Left hindlimb (tissue), 1 donor: ENCODE results near the gene SEPHS1.
"Not testable (repeated sequence)": the region's sequence is repeated elsewhere in the genome, so short reads cannot be mapped to it uniquely, and the experiment has no call there.

Source experiments
- DNase-seq: peaks from one replicate; pipeline ENCODE4 v3.0.0-alpha.2; 2018

SEPHS1 gene

DNA sequence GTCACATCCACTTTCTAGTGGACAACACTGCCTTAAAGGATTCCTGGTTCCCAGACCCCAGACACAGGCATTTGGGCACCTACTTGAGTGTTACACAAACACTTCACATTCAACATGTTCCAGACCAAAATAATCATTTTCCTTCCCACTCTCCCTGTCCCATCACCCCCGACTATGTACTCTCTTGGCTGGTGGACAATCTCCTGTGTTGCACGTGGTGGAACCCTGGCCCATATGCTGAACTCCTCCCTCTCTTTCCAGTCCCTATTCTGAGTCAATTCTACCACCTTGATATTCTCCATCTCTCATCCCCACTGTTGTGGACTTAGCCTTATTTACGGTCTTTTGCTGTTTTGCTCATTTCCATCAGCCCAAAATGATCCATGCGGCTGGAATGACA lies 8.3 kb upstream of the SEPHS1 start:
- DNase-seq: no peak

DNA sequence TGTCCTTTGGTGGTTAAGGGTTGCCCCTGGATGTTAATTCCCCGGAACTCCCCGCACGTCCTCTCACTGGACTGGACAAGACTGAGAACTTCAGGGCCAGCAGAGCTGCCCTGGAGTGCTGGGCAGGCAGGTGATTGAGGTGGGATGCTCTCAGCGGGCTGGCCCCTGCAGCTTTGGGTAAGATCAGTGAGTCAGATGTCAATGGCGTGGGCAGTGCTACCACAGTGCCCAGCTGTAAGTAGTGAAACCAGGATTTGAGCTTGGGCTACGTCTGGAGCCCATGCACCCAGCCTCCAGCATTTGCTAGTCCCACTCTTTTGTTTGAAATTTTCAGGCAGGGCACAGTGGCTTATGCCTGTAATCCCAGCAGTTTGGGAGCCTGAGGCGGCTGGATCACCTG lies 6.7 kb upstream of the SEPHS1 start:
- no peak for DNase-seq

DNA sequence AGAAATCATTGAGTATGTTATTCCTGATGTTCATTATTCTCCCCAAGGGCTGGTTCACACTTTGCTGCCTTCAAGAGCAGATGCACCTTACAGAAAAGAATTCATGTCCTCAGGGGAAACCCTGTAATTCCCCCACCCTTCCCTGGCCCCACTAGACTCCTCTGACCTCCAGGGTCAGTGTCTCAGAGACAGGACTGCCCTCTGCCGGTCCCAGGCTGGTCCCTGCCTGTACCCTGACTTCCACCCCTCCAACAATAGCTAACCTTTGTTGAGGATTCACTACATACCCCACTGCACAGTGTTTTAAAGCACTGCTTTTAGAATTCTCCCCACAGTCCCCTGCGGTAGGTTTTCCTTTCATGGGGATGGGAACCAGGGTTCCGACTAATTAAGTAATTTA lies 4.4 kb upstream of the SEPHS1 start:
- no peak for DNase-seq

DNA sequence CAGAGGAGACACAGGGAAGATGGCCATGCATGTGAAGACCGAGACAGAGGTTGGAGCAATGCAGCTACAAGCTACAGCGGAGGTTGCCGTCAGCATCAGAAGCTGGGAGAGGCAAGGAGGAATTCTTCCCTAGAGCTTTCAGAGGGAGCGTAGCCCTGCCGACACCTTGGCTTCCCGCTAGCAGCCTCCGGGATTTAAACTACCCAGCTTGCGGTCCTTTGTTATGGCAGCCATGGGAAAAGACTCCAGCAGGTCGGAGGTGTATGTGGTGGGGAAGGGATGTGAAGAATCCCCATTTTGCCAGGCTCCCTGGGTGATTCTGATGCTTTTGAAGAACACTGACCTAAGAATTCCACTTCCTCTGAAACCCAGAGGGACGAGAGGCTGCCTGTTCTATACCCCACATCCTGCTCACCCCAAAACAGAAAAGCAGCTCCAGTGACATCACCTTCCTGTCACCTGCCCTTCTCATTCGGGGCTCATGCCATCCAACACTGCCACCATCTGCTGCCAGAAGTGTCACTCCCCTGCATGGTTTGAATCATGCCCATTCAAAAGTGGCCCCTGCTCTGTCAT lies 3.3 kb upstream of the SEPHS1 start:
- DNase-seq: no peak

- peak; percentile 80 for DNase-seq
Observed at GRCh38 chr10:13349463-13350274, 1.6 kb upstream of the SEPHS1 start.

GRCh38 chr10:13347500-13348156 lies 465 bp downstream of the SEPHS1 start:
- DNase-seq: peak; percentile 87

DNA sequence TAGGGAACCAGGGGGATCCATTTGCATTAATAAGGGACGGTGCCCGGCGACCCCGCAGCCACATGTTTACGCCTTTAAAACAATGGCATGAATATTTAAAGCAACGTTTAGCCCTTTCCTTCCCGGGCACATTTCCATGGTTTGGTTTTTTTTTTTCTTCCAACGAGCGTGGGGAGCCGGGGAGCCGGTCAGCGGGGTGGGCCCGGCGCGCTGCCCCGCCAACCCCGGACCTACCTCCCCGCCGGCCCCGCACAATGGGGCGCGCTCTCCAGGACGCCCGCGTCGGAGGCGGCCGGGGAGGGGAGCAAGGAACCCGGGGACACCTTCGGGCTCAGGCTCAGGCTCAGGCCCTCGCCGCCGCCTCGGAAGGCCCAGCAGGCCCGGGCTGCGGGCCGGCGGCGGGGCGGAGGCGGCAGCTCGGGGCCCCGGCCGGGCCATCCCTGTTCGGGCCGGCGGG lies 1.0 kb downstream of the SEPHS1 start:
- peak; percentile 45 for DNase-seq

GRCh38 chr10:13346283-13347042 lies 1.6 kb downstream of the SEPHS1 start:
- DNase-seq: peak; percentile 70

- DNase-seq: no peak
Observed at GRCh38 chr10:13340626-13341376, 7.3 kb downstream of the SEPHS1 start.

DNA sequence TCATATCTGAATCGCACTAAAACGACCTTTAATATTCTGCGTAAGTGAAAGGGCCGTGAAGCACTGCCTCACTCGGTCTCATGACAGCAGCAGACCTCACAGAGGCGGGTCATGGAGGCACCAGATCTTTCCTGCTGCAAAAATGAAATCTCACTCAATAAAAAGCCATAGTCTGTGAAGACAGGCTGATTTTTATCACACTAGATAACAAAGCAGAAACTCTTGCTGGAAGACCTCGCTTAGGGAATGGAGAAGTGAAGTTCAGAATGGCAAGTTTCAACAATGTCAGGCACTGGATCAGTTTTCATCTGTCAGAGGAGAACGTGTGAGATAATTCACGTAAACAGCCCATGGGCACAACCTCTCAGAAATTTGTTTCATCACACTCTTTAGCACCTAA lies 8.0 kb downstream of the SEPHS1 start:
- no peak for DNase-seq

- peak; percentile 65 for DNase-seq
Observed at GRCh38 chr10:13338390-13339110, 9.5 kb downstream of the SEPHS1 start.

DNA sequence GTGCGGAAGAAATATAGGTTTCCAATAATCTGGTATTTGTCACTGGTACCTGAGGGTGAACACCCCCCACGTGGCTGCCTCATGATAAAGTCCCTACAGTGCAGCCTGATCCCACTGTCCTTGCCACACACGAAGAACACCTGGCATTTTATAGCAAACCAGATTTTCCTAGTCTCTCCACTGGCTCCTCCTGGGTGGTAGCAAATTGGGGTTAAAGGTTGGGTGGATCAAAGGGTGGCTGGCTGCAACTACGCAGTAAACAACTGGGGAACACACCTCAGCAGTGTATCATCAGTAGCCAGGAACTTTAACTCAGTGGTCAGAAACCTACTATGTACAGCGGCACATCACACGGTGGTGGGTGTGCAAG lies 10.3 kb downstream of the SEPHS1 start:
- no peak for DNase-seq

DNA sequence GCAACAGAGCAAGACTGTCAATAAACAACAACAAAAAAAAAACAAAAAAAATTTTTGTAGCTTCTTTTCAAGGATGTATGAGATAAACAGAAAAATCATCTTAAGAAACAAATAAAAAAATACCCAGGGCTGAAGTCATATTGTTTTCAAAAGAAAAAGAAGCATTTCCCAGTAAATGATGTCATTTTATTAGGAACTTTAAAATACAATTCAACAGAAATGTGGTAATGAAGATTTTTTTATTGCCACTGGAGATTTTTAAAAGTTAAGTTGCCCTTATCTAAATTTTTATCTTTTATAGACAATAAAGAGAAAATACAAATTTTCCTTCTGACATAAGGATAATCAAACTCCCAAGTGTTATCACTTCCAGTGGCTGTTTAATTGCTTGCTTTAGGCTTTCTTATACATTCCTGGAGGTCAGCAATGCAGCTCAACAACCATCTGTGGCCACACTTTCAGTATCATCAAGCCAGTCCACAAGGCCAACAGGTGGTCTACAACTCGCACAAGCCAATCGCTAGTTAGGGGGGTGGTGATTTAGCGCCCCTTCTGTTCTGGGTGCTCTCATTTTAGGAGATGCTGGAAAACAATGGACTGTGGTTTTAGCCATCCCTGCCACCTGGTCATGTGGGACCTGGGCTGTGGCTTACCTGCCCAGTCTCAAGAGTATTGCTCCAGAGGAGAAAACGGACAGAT lies 10.8 kb downstream of the SEPHS1 start:
- no peak for DNase-seq

- DNase-seq: no peak
Observed at GRCh38 chr10:13335881-13336280, 12.2 kb downstream of the SEPHS1 start.

GRCh38 chr10:13334556-13334955 lies 13.5 kb downstream of the SEPHS1 start:
- no peak for DNase-seq

GRCh38 chr10:13331646-13332045 lies 16.4 kb downstream of the SEPHS1 start:
- no peak for DNase-seq

DNA sequence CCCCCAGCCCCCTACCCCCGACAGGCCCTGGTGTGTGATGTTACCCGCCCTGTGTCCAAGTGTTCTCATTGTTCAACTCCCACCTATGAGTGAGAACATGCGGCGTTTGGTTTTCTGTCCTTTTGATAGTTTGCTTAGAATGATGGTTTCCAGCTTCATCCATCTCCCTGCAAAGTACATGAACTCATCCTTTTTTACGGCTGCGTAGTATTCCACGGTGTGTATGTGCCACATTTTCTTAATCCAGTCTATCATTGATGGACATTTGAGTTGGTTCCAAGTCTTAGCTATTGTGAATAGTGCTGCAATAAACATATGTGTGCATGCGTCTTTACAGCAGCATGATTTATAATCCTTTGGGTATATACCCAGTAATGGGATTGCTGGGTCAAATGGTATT lies 17.1 kb downstream of the SEPHS1 start:
- DNase-seq: not testable (repeated sequence)

DNA sequence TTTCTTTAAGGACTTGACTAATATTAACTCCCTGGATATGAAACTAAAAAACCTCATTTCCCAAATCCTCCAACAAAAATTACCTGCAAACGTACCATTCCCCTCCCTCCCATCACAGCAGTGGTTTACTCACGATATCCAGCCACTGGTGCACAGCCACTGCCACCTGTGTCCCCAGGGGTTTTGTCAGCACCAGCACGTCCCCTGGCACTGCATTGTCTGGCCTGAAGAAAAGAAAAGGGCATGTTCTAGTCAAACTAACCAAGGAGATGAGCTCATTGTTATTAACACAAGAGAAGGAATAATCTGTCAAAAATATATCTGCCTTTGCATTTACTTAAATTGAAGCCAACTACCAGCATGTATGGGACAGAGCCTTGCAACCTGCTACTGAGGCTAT lies 18.5 kb downstream of the SEPHS1 start:
- no peak for DNase-seq

- DNase-seq: no peak
Observed at GRCh38 chr10:13328613-13329012, 19.5 kb downstream of the SEPHS1 start.

GRCh38 chr10:13328126-13328525 lies 20.0 kb downstream of the SEPHS1 start:
- DNase-seq: no peak

DNA sequence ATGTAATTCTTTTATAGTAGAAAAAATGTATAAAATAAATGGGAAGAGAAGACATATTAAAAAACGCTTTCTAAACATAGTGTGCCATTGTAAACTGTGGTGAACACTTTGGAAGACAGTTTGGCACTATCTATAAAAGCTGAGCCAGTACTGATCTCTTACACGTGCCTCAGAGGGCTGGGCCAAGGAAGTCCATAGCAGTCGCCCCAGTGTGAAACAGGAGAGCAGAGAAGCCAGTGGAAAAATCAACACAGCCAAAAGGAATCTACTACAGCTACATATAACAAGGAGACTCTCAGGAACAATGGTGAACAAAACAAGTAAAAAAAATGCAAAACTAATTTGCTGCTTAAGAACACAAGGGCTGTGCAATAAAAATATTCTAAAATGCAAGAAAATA lies 20.6 kb downstream of the SEPHS1 start:
- DNase-seq: no peak
